Inferior parietal cortex (tissue), 1 donor: ENCODE data around the gene SPATA25.
"Not testable (repeated sequence)": the region's sequence is repeated elsewhere in the genome, so short reads cannot be mapped to it uniquely, and the experiment has no call there.

ENCODE experiments used
- DNase-seq: peaks from one replicate; pipeline ENCODE4 v3.0.0-alpha.2; 2016; ENCODE audit errors: extremely low spot score

Gene SPATA25

DNA sequence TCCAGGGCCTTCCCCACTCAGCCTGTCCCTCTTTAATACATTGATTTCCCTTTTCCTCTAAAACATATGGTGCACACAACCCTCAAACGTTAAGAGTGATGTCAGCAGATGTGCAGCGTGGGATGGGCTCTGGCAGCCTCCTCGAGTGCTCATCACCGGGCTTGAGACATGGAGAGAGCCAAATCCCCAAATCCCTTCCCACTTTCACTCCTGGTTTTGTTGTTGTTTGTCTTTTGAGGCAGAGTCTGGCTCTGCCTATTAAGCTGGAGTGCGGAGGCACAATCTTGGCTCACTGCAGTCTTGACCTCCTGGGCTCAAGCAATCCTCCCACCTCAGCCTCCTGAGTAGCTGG, 30.3 kb upstream of the SPATA25 start:
- peak; percentile 51 for DNase-seq

DNA sequence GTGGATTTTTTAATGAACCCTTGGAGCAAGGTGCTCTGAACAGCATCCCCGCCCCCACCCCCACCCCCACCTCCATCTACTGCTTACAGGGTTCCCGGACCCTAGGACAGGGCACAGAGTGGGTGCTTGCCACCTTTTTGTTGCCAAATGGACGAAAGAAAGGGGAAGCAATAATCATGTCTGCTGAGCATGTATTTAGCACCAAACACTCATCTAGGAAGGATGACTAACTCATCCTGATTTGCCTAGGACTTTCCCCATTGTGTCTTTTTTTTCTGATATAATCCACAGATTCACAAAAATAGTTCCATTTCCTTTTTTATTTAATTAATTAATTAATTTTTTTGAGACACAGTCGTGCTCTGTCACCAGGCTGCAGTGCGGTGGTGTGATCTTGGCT, 25.7 kb upstream of the SPATA25 start:
- no peak for DNase-seq

DNA sequence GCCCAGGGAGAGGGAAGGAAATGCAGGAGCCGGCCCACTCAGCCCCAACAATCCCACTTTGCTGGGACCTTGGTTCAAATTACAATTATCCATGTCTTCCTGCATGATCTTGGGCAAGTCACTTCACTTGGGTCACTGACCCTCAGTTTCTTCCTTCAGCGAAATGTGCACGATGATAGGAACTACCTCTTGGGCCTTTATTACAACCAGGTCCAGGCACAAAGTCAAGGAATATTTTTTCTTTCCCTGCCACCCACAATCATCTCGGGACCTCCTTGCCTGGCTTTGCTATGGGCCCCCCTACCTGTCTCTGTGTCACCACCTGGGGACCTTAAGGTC, 24.9 kb upstream of the SPATA25 start:
- no peak for DNase-seq

DNA sequence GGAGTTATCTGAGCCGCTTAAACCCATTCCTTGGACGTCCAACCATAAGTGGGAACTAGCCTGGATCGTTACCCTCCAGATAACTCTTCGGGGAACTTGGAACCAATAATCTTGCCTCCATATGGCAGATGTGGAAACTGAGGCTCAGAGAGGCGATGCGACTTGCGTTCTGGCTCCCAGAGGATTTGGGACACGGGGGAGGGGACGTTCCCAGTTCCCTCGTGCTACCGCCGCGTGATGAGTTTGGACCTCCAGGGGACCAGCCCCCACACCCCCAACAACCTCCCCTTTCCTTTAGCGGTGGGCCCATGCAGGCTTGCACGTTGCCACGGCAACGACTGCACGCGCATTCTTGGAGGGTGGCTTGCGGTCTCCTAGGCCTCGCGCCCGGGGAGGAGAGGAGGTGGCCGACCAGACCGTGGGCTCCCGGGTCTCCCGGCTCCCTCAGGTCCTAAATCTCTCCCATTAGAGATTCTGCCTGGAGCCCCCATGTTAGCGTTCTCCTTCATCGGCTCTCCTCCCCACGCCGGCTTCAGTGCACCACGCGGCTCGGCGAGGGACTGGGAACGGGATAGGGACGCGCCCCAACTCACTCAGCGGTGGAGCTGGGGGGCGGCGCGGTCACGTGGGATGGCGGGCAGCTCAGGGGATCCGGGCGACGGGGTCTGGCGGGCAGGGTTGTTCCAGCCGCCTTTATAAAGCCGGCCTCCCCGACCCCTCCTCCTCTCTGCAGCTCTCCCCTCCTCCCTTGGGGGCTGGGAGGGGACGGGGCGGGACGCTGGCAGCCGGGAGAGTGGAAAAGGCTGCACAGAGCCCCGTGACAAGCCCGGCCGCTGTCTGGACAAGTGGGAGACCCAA, 24.3 kb upstream of the SPATA25 start, which contains the start of gene PLTP:
Gene PLTP, minus strand, starts transcription at position 670 of the 858 bp plus-strand sequence. CDS start 703 bp downstream, outside the sequence.
- DNase-seq, result no peak

DNA sequence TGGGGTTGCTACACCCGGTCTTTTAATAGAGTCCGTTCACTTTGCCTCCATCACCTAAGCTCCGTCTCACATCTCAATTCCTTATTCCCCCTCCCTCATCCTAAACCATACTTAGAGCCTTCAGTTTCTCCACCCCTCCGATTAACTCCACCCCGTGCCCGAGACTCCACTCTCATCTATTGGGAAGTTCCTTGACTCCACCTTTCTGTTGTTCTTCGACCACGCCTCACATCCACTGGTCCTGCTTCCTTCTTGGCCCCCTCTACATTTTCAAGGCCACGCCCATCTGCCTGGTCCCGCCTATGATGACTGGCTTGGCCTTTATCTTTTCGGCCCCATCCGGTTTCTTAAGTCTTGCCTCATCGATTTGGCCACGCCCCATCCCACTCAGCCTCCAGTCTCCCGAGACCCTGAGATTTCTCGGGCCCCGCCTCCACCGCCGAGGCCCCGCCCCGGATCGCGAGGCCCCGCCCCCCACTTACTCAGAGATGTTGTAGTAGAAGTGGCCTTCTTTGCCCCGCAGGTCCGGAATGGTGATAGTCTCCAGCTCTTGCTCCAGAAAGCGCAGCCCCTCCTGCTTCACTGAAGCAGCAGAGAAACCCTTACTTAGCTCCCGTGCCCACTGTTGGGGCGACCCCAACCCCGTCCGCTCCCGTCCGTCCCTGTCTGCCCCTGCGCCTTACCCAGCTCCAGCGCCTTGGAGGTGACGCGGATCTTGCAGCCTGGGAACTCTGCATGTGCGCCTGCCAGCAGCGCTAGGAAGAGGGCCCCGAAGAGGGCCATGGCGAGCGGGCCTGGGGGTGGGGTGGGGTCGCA, 23.5 kb upstream of the SPATA25 start:
- peak; percentile 85 for DNase-seq

DNA sequence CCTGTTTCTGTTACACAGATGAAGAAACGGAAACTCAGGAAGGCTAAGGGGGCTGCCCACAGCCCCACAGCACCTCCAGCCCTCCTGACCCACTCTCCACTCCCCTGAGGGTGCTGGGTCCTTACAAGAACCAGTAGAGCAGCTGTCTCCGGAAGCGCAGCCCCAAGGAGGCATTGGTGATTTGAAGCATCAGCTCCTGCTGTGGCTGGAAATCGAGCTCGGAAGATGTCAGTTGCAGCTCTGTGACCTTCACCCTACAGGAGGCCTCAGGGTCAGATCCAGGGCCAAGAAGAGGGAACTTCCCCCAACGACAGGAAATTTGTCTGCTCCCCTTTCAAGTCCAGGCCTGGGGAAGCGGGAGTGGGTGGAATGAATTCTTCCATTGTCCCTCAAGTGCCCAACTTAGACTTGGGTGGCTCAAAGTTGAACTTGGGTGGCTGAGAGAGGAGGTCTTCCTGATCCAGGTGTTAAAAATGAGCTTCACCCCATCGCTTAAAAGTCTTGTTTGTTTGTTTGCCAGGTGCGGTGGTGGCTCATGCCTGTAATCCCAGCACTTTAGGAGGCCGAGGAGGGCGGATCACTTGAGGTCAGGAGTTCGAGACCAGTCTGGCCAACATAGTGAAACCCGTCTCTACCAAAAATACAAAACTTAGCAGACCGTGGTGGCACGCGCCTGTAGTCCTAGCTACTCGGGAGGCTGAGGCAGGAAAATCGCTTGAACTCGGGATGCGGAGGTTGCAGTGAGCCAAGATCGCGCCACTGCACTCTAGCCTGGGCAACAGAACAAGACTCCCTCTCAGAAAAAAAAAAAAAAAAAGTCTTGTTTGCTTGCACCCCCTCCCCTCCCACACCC, 22.6 kb upstream of the SPATA25 start:
- no peak for DNase-seq

DNA sequence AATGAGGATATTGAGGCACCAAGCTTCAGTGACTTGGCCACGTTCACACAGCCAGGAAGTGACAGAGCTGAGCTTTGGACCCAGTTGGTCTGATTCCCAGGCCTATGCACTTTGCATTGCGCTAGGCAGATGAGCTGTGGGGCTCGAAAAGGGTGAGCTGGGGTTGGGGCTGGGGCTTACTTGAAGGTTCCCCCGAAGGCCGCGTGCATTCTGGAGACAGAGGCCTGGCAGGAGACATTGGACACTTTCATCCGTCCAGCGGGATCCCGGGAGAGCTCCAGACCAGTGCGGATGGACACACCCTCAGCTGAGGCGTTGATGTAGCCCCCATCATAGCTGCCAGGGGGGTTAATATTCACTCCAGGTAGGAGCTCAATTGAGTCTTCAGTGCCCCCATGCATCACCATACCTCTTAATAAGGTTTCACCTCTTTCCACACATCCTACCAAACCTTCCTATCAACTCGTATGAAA, 21.9 kb upstream of the SPATA25 start:
- no peak for DNase-seq

DNA sequence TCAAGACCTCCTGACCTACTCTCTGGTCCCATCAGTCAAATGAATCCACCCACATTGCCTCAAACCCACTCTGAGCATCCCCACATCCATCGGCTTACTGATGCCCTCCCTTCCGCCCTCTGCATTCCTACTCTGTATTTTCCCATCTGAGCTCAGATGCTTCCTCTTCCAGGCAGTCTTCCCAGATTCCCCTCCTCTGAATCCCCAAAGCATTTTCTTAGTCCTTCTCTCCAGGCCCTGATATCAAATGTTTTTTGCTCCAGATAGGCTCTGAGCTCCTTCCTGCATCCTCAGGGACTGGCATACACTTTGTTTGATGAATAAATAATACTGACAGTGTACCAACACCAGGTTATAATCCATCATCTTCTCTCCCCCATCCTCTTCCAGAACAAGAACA, 20.7 kb upstream of the SPATA25 start:
- DNase-seq, result no peak

DNA sequence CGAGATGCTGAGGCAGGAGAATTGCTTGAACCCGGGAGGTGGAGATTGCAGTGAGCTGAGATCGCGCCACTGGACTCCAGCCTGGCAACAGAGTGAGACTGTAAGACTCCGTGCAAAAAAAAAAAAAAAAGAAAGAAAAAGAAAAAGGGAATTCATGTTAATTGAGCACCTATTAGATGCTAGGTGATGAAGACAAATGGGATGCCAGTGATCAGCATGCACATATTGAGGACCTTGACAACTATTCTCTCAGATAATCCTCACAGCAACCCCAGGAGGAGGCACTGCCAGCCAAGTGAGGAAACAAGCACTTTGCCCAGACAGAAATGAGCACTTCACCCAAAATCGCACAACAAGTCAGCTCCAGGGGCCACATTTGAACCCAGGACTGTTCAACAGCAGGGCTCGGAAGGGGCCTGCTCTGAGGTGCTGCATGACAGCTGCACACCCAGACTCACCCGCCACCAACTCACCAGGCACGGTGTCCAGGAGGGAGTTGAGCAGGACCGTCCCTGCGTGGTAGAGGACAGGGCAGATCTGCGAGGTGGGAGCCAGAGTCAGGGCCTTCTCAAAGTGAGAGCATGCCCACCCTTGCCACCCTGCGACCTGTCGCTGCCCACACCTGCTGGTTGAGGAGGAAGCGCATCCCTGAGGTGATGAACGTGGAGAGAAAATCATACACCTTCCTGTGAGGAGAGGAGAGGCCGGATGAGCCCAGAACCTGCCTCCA, 20.0 kb upstream of the SPATA25 start:
- DNase-seq, result no peak

DNA sequence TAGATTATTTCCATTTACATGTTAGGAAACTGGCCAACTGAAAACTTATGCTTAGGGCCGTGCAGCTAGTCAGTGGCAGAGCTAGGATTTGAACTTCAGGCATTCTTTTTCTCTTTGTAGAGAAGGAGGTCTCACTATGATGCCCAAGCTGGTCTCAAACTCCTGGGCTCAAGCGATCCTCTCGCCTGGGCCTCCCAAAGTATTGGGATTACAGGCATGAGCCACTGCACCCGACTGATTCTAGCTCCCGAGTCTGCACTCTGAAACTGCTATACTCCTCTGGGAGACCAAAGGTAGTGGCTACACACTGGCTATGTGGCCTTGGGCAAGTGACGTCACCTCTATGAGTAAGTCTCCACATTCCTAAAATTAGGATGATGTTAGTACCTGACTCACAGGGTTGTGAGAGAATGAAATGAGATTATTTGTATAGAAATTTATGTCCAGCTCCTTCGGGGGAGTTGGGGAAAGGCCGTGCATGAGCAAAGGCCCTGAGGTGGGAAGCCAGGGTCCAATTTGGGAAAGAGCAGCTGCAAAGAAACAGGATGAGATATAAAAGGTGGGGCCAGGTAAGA, 18.2 kb upstream of the SPATA25 start:
- DNase-seq, result no peak

DNA sequence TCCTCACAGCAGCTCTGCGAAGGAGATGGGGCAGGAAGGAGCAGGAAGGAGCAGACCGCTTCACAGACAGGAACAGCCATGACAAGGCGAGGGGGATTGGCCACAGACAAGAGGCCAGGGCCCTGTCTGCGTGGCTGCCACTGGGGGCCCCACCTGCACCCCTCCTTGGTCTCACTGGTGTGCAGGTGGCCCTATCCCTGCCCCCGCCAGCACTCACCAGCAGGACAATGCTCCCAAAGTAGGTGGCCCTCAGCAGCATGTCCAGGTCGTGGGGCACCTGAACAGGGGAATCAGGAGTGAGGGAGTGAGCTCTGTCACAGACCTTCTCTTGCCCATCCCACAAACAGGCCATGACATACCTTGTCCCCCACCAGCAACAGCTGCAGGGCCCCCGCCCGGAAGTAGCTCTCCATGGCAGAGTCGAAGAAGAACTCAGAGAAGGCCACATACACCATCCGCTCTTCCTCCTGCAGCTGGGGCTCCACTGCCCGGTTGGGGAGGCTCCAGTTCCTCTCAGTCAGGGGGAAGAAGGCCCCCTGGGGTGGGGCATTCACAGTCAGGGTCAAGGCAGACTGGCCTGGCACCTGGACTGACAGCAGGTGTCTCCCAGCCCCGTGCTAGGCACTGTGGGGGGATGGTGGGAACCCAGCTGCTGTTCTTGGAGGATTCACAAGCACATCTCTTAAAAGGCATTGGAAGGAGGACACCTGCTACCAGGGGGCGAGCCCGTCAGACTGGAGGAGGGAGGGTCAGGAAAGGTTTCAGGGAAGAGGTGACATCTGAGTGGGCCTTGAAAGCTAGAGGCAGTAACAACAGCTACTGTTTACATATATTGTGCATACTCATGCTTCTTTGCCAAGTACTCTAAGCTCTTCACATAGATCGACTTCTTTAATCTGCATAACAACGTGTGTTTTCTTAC, 17.4 kb upstream of the SPATA25 start:
- no peak for DNase-seq

DNA sequence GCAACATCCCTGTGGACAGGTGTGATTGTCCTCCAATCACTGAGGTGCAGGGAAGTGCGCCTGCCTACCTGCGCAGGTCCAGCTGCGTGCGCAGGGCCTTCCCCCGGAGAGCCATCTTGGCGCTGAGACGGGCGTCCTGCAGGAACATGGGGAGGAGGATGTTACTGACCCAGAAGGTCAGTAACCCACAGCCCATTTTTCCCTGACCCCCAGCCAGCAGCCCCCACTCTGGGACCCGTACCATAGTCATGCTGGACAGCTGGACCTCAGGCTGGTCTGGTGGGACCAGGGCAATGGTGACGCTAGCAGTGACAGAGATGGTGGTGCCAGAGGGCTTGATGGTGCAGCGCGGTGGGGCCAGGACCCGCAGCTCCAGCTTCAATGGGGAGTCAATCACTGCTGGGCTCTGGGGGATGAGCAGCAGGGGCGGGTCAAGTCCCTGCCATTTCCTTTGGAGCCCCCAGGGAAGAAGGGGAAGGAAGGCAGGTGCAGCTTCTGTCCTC, 14.8 kb upstream of the SPATA25 start:
- DNase-seq, result no peak

DNA sequence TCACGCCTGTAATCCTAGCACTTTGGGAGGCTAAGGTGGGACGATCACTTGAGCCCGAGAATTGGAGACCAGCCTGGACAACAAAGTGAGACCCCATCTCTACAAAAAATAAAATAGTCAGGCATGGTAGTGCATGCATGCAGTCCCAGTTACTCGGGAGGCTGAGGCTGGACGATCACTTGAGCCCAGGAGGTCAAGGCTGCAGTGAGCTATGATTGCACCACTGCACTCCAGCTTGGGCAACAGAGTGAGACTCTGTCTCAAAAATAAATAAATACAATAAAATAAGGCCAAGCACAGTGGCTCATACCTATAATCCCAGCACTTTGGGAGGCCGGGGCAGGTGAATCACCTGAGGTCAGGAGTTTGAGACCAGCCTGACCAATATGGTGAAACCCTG, 13.9 kb upstream of the SPATA25 start:
- not testable (repeated sequence) for DNase-seq

DNA sequence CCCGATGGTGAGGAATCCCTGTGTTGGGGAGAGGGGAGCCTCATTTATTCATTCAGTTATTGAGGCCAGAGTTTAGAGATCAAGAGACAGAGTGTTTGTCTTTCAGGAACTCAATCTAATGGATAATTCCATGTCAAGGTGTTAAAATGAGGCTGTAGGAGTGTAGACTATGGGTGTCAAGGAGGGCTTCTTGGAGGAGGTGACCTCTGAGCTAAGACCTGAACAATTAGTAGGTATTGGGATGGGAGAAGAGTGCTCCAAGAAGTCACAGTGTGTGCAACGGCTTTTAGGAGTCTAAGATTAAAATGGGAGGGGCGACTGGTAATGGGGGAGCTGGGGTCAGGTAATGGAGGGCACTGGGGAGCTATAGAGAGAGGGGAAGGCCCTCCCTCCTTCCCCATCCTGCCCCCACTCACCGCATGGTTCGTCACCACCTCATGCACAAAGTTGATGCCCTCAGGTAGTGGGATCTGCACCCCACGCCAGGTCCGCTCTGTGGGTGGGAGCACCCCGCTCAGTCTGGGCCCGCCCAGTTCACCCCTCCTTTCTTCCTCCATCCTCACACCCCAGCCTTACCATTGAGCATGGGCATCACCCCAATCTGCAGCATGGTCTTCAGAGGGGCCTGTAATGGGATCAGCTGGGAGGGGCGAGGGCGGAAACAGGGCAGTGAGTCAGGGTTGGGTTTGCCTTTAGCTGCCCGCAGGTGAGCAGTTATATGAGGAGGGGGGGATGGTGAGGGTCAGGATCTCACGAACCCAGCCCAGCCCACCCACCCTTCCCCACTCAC, 11.8 kb upstream of the SPATA25 start:
- no peak for DNase-seq

DNA sequence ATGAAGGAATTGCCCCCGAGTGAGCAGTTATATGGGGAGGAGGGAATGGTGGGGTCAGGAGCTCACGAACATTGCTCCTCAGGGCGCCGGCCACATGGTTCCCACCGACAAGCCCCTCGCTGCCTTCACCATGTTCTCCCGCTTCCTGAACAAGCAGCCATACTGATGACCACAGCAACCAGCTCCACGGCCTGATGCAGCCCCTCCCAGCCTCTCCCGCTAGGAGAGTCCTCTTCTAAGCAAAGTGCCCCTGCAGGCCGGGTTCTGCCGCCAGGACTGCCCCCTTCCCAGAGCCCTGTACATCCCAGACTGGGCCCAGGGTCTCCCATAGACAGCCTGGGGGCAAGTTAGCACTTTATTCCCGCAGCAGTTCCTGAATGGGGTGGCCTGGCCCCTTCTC, 10.9 kb upstream of the SPATA25 start:
- no peak for DNase-seq

DNA sequence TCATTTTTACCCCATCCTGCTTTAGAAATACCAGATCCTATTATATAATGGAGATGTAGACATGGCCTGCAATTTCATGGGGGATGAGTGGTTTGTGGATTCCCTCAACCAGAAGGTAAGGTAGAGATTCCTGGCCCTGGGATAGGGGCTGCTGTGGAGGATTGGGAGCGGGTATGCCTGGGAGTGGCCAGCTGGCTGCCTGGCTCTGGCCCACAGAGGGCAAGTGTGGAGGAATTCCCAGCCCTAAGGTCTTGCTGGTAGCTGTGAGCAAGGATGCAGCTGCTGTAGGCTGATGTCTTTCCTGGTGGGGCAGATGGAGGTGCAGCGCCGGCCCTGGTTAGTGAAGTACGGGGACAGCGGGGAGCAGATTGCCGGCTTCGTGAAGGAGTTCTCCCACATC, 10.3 kb upstream of the SPATA25 start:
- DNase-seq, result no peak

DNA sequence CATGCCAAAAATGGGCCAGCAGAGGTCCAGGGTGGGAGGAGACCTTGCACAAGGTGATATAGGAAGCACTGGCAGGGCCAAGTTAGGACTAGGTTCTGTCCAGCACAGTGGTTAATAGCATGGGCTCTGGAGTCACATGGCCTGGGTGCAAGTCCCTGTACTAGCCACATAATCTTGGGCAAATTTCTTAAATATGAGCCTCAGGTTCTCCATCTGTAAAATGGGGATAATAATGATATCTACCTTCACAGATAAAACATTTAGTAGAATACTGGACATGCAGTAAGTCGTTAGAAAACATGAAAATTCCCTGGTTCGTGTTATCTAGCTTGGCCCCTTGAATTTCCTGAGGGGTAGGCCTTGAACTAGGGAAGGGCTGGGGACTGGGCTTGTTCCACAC, 9.9 kb upstream of the SPATA25 start:
- no peak for DNase-seq

DNA sequence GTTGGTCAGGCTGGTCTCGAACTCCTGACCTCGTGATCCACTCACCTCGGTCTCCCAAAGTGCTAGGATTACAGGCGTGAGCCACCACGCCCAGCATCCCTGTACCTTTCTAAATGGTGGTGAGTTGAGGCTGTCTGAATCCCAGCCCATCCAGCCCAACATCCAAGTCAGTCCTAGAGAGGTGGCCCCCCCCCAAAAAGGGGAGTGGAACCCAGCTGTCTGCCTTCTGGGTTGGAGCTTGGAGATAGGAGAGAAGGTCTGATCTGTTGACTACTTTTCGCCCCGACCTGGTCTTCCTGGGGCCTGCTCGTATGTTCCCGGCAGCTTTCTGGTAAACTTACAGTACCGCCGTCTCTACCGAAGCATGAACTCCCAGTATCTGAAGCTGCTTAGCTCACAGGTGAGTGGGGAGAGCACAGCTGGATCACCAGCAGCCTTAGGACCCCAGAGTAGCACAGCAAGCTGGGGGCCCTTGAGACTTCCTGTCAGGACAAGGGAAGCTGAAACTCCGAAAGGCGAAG, 9.3 kb upstream of the SPATA25 start:
- DNase-seq, result no peak

DNA sequence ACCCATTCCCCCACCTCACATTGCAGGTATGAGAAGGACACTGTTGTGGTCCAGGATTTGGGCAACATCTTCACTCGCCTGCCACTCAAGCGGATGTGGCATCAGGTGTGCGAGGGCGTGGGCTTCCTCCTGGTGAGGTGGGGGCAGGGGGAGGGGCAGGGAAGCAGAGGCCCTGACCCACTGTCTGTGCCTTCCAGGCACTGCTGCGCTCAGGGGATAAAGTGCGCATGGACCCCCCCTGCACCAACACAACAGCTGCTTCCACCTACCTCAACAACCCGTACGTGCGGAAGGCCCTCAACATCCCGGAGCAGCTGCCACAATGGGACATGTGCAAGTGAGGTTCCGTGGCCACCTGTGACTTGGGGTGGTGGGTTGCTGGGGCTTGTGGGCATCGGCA, 7.4 kb upstream of the SPATA25 start:
- DNase-seq, result no peak
